ENCODE results near the gene UCP2. TPM values are rescaled to one million over a fixed set of nuclear protein-coding genes. Genes with fewer than 3 reads are reported as not detected.
A peak's percentile ranks its signal among the peaks of the same experiment; 100 is the strongest.

Gene UCP2
- total and polyA plus RNA-seq, 9 of the 15 experiments (the other 6 are each of a cell fraction or from before 2014, with no cell fraction given), result 19.2 to 216 (median 87.9) TPM

DNA sequence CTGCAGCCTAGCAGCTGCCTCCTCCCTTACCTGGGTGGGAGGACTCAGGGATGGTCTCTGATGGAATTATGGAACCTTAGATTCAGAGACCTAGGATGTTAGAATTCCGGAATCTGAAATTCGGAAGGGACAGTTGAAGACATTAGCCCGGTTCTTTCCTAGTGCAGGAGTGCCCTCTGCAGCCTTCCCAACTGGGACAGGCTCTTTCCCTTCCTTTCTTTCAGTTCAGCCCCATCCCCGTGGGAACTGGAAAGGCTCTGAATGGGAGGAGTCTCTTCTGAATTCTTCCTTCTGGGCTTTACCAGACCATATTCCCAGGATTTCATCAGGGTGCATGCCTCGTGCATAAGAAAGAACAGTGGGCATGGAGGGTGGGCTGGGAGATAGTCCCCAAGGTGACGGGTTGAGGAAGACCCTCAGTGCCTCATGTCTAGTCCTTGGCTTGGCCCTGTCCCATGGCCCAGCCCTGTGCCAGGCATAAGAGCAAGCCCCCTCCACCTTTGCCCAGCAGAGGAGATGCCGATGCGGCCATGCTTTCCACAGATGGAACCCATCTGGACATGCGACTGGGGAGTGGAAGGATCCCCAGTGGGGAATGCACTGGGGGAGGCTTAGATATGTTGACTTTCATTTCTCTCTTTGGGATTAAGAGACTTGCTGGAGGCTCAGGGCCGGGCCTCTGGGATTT lies 17.4 kb downstream of the UCP2 start:
- Histone ChIP-seq H3K27me3 (ENCODE audit: control insufficient read depth in 2 of 2, insufficient read depth in 2 of 2, low read length in 2 of 2) (no peaks in the 10 kb centered on the region; a peak in 1 of 5 replicates), H3K79me2 (ENCODE audit: control insufficient read depth, insufficient read depth, low read length) (no peaks in the 10 kb centered on the region), H4K20me1 (replicated peaks; ENCODE audit: control insufficient read depth, insufficient read depth, low read length) (no peaks in the 10 kb centered on the region), H3K27ac (ENCODE audit: extremely low read depth, low read depth, low read length) (no peak overlapping the region), H2AFZ (ENCODE audit: low read depth, low read length) (no peak overlapping the region), H3K4me2 (ENCODE audit: insufficient read depth, low read length) (no peak overlapping the region), H3K4me1 (replicated peaks in 1 of 2; ENCODE audit: control insufficient read depth in 2 of 2, insufficient read depth in 2 of 2, low read length in 2 of 2) (peaks cover 7 to 13% of the 10 kb centered on the region in 2 experiments; a peak in 3 of 5 replicates), H3K36me3 (ENCODE audit: control insufficient read depth, insufficient read depth, low read length) (no peaks in the 10 kb centered on the region), H3K9me1 (ENCODE audit: control insufficient read depth, insufficient read depth, low read length) (no peaks in the 10 kb centered on the region), H3K9ac (ENCODE audit: insufficient read depth in 1 of 2, low read depth in 2 of 2, low read length in 2 of 2) (no peak overlapping the region), H3K9me3 (replicated peaks; ENCODE audit: control insufficient read depth, insufficient read depth, low read depth, low read length) (no peaks in the 10 kb centered on the region), H3K4me3 (no peak overlapping the region)
- TF ChIP-seq HMGXB4 (CRISPR knock-in tag; IDR thresholded peaks at IDR 0.05) (no peak), IRF2 (CRISPR knock-in tag; IDR thresholded peaks at IDR 0.05) (0 out of 2 replicates have a peak, but pooled peaks have one; percentile 14), SP1 (CRISPR knock-in tag; IDR thresholded peaks at IDR 0.05) (no peak), ZBTB11 (CRISPR knock-in tag; IDR thresholded peaks at IDR 0.05) (no peak), HEY1 (CRISPR knock-in tag; IDR thresholded peaks at IDR 0.05; ENCODE audit: borderline replicate concordance) (no peak)
- TF ChIP-seq, protein P1, sequence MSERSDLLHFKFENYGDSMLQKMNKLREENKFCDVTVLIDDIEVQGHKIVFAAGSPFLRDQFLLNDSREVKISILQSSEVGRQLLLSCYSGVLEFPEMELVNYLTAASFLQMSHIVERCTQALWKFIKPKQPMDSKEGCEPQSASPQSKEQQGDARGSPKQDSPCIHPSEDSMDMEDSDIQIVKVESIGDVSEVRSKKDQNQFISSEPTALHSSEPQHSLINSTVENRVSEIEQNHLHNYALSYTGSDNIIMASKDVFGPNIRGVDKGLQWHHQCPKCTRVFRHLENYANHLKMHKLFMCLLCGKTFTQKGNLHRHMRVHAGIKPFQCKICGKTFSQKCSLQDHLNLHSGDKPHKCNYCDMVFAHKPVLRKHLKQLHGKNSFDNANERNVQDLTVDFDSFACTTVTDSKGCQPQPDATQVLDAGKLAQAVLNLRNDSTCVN (CRISPR knock-in tag; IDR thresholded peaks at IDR 0.05), result no peak
- TF ChIP-seq, protein P2, sequence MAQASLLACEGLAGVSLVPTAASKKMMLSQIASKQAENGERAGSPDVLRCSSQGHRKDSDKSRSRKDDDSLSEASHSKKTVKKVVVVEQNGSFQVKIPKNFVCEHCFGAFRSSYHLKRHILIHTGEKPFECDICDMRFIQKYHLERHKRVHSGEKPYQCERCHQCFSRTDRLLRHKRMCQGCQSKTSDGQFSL (CRISPR knock-in tag; IDR thresholded peaks at IDR 0.05), result no peak
- TF ChIP-seq, protein P2 (tag; IDR thresholded peaks at IDR 0.05), result no peak
- TF ChIP-seq, protein P3, sequence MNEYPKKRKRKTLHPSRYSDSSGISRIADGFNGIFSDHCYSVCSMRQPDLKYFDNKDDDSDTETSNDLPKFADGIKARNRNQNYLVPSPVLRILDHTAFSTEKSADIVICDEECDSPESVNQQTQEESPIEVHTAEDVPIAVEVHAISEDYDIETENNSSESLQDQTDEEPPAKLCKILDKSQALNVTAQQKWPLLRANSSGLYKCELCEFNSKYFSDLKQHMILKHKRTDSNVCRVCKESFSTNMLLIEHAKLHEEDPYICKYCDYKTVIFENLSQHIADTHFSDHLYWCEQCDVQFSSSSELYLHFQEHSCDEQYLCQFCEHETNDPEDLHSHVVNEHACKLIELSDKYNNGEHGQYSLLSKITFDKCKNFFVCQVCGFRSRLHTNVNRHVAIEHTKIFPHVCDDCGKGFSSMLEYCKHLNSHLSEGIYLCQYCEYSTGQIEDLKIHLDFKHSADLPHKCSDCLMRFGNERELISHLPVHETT (CRISPR knock-in tag; conservative IDR thresholded peaks at IDR 0.05 in 1 of 2, IDR thresholded peaks at IDR 0.05 in 1 of 2), result no peak
- CTCF ChIA-PET (ENCODE audit: low intra/inter-chr PET ratio), result interaction anchor here (1.2 to 2.8 kb wide), 2 partner anchors 125 to 484 kb away, joined by 5 to 14 read pairs; no protein-coding TSS in a partner anchor
- DNase-seq (ENCODE audit: extremely low read depth in 1 of 4, low spot score in 3 of 4) (no peak), FAIRE-seq (no peak), ATAC-seq (no peak)
- in situ Hi-C loops (cut with MboI), result loop anchor here (10.0 kb wide), 1 partner anchor 490 kb away; no protein-coding TSS in a partner anchor
- 29% methylated on average over 10 of the region's 10 CpGs for WGBS (ENCODE audit: insufficient coverage, low coverage, missing lambda C conversion rate)
- BruUV-seq (replicated peaks), result no TSS peak
- intact Hi-C loops (cut with micrococcal nuclease), result loop anchor here (2.0 kb wide), 2 partner anchors 290 to 484 kb away; no protein-coding TSS in a partner anchor
- POLR2A ChIA-PET, result interaction anchor here (1.0 to 1.8 kb wide), 2 partner anchors 11 to 13 kb away, joined by 3 to 5 read pairs; no protein-coding TSS in a partner anchor

Measured in K562 (cell line).